H1 (cell line): ENCODE measurements around the gene RHBDL2. TPM values are rescaled to one million over a fixed set of nuclear protein-coding genes. Genes with fewer than 3 reads are reported as not detected.

ENCODE experiments used
- CTCF ChIA-PET: fragments of 300-600 bp; sonication (Branson Sonifier 250); formaldehyde crosslinking; loops from one replicate; lab custom pipeline; 2021; ENCODE audit not compliant: partially characterized antibody; lab: Charles Lee
- POLR2A ChIA-PET: fragments of 300-600 bp; sonication (Branson Sonifier 250); formaldehyde crosslinking; loops from one replicate; lab custom pipeline; 2021; ENCODE audit warnings: inconsistent platforms; ENCODE audit not compliant: partially characterized antibody; lab: Charles Lee
- DNase-seq, 2 experiments: peaks; one replicate each; pipeline versions ENCODE4 v3.0.0 to v3.0.0-alpha.2; 2010 to 2022; ENCODE audit warnings: low spot score in 2 of 2, low read depth in 1 of 2, mixed read lengths in 1 of 2
- FAIRE-seq: peaks from 2 replicates; lab custom pipeline; 2011; peaks lifted over from hg19 to GRCh38; lab: Jason Lieb, UNC
- H2AFZ ChIP-seq: 2 replicates; pipeline ENCODE4 v1.8.1; 2012; ENCODE audit warnings: low read length, inconsistent platforms
- H2AK5ac ChIP-seq: 2 replicates; pipeline ENCODE4 v1.6.1; 2013; ENCODE audit warnings: low read depth, low read length
- H2BK120ac ChIP-seq: replicated peaks from 2 replicates; pipeline ENCODE3; 2013; ENCODE audit warnings: low read depth, low read length, inconsistent platforms
- H2BK12ac ChIP-seq: 2 replicates; pipeline ENCODE4 v1.6.1; 2013; ENCODE audit warnings: low read depth, low read length
- H2BK15ac ChIP-seq: 2 replicates; pipeline ENCODE4 v1.6.1; 2013; ENCODE audit warnings: low read length
- H2BK20ac ChIP-seq: 2 replicates; pipeline ENCODE4 v1.6.1; 2013; ENCODE audit warnings: low read length
- H2BK5ac ChIP-seq: 2 replicates; pipeline ENCODE4 v1.6.1; 2013; ENCODE audit warnings: low read depth, low read length
- H3K14ac ChIP-seq: 2 replicates; pipeline ENCODE4 v1.6.1; 2013; ENCODE audit warnings: inconsistent platforms; ENCODE audit not compliant: insufficient read length
- H3K18ac ChIP-seq: 2 replicates; pipeline ENCODE4 v1.6.1; 2013; ENCODE audit warnings: low read length; ENCODE audit errors: extremely low read depth
- H3K23ac ChIP-seq: 2 replicates; pipeline ENCODE4 v1.6.1; 2013; ENCODE audit warnings: inconsistent platforms; ENCODE audit not compliant: insufficient read length
- H3K23me2 ChIP-seq: 2 replicates; pipeline ENCODE4 v1.6.1; 2013; ENCODE audit warnings: low read depth, low read length
- H3K27ac ChIP-seq: 2 replicates; pipeline ENCODE4 v1.6.1; 2011; ENCODE audit warnings: low read depth, low read length, inconsistent platforms
- H3K27me3 ChIP-seq, 4 experiments: replicated peaks in 1 of 4; 1 replicate in 1 of 4; 2 replicates in 3 of 4; pipeline versions ENCODE4 v1.6.1 to v1.8.1; 2011 to 2013; ENCODE audit warnings: low read length in 3 of 4, mild to moderate bottlenecking in 3 of 4, inconsistent platforms in 2 of 4, mixed read lengths in 2 of 4, moderate library complexity in 1 of 4; ENCODE audit not compliant: control insufficient read depth in 3 of 4, insufficient read depth in 3 of 4; ENCODE audit errors: extremely low read depth in 1 of 4
- H3K36me3 ChIP-seq, 4 experiments: 2 replicates each; pipeline versions ENCODE4 v1.6.1 to v1.8.1; 2011 to 2013; ENCODE audit warnings: mild to moderate bottlenecking in 4 of 4, low read length in 3 of 4, moderate library complexity in 2 of 4, control low read depth in 1 of 4, inconsistent platforms in 1 of 4; ENCODE audit not compliant: insufficient read depth in 4 of 4, control insufficient read depth in 2 of 4
- H3K4ac ChIP-seq: replicated peaks from 2 replicates; pipeline ENCODE3; 2013; ENCODE audit warnings: low read length, low read depth, mixed read lengths, inconsistent platforms; ENCODE audit not compliant: insufficient read length
- H3K4me1 ChIP-seq, 4 experiments: replicated peaks in 1 of 4; 1 replicate in 1 of 4; 2 replicates in 3 of 4; pipeline versions ENCODE4 v1.6.1 to v1.8.1; 2011 to 2013; ENCODE audit warnings: low read length in 3 of 4, inconsistent platforms in 2 of 4, mixed read lengths in 1 of 4; ENCODE audit not compliant: insufficient read depth in 4 of 4, control insufficient read depth in 3 of 4
- H3K4me2 ChIP-seq, 2 experiments: 2 replicates each; pipeline versions ENCODE4 v1.6.1 to v1.8.1; 2011 to 2013; ENCODE audit warnings: low read depth in 2 of 2, low read length in 2 of 2, control low read depth in 1 of 2, inconsistent platforms in 1 of 2, mild to moderate bottlenecking in 1 of 2; ENCODE audit not compliant: insufficient read depth in 1 of 2
- H3K4me3 ChIP-seq, 4 experiments: fragments of 200-600, 300-600 bp in 1 of 4; sonication (generic), shearing (Covaris generic), sonication (Bioruptor Twin) in 1 of 4; 2 replicates each; pipeline versions ENCODE4 v1.5.1 to v1.8.1; 2011 to 2016; ENCODE audit warnings: low read length in 4 of 4, low read depth in 3 of 4, control low read depth in 2 of 4, inconsistent platforms in 2 of 4, mild to moderate bottlenecking in 2 of 4, mixed read lengths in 1 of 4, moderate library complexity in 1 of 4; ENCODE audit not compliant: insufficient read depth in 2 of 4; ENCODE audit errors: extremely low read depth in 1 of 4
- H3K56ac ChIP-seq: replicated peaks from 2 replicates; pipeline ENCODE3; 2013; ENCODE audit warnings: low read depth, mild to moderate bottlenecking, mixed read lengths, low read length, inconsistent platforms; ENCODE audit not compliant: insufficient read length
- H3K79me1 ChIP-seq: 2 replicates; pipeline ENCODE4 v1.6.1; 2013; ENCODE audit warnings: low read depth, low read length, control low read depth
- H3K79me2 ChIP-seq, 2 experiments: 2 replicates each; pipeline versions ENCODE4 v1.6.1 to v1.8.1; 2012 to 2013; ENCODE audit warnings: low read length in 2 of 2, mild to moderate bottlenecking in 2 of 2, inconsistent platforms in 1 of 2; ENCODE audit not compliant: insufficient read depth in 2 of 2, control insufficient read depth in 1 of 2
- H3K9ac ChIP-seq, 4 experiments: replicated peaks in 1 of 4; 1 replicate in 1 of 4; 2 replicates in 3 of 4; pipeline versions ENCODE4 v1.6.1 to v1.8.1; 2011 to 2013; ENCODE audit warnings: low read depth in 3 of 4, low read length in 3 of 4, control low read depth in 2 of 4, mild to moderate bottlenecking in 2 of 4, moderate library complexity in 2 of 4, inconsistent platforms in 1 of 4; ENCODE audit errors: extremely low read depth in 1 of 4
- H3K9me3 ChIP-seq, 2 experiments: 2 replicates each; pipeline versions ENCODE4 v1.6.1 to v1.8.1; 2012 to 2013; ENCODE audit warnings: mild to moderate bottlenecking in 2 of 2, moderate library complexity in 2 of 2, control low read depth in 1 of 2, inconsistent platforms in 1 of 2, low read depth in 1 of 2, low read length in 1 of 2, mixed read lengths in 1 of 2; ENCODE audit not compliant: insufficient read depth in 2 of 2
- H4K20me1 ChIP-seq, 2 experiments: replicated peaks in 1 of 2; 2 replicates each; pipeline versions ENCODE3 to v1.8.1; 2011 to 2013; ENCODE audit warnings: inconsistent platforms in 2 of 2, low read length in 2 of 2, mild to moderate bottlenecking in 1 of 2; ENCODE audit not compliant: insufficient read depth in 2 of 2, control insufficient read depth in 1 of 2
- H4K5ac ChIP-seq: 2 replicates; pipeline ENCODE4 v1.6.1; 2013; ENCODE audit warnings: low read length, low read depth, mixed read lengths, inconsistent platforms; ENCODE audit not compliant: insufficient read length
- H4K8ac ChIP-seq: 2 replicates; pipeline ENCODE4 v1.8.0; 2013; ENCODE audit warnings: mild to moderate bottlenecking, moderate library complexity, low read length, inconsistent platforms; ENCODE audit not compliant: insufficient read depth; ENCODE audit errors: extremely low read depth
- H4K91ac ChIP-seq: replicated peaks from 2 replicates; pipeline ENCODE3; 2013; ENCODE audit warnings: low read length, mixed read lengths, inconsistent platforms; ENCODE audit not compliant: insufficient read length
- ASH2L ChIP-seq: fragments of 200-600, 300-600 bp; sonication (generic); IDR thresholded peaks from one replicate; pipeline ENCODE4 v1.7.1; 2017; ENCODE audit warnings: low read length
- BACH1 ChIP-seq: IDR thresholded peaks from 2 replicates; pipeline ENCODE4 v1.6.1; 2012; ENCODE audit warnings: low read length, improper control_type of control experiment
- CHD2 ChIP-seq: IDR thresholded peaks from 2 replicates; pipeline ENCODE4 v1.6.1; 2012; ENCODE audit warnings: low read length, improper control_type of control experiment
- EGR1 ChIP-seq: IDR thresholded peaks from 2 replicates; pipeline ENCODE4 v1.6.1; 2011; ENCODE audit warnings: low read depth, low read length, borderline replicate concordance
- GTF2F1 ChIP-seq: IDR thresholded peaks from 2 replicates; pipeline ENCODE4 v1.6.1; 2012; ENCODE audit warnings: low read depth, low read length, improper control_type of control experiment, borderline replicate concordance
- JUN ChIP-seq: IDR thresholded peaks from 2 replicates; pipeline ENCODE4 v1.6.1; 2011; ENCODE audit warnings: low read depth, mild to moderate bottlenecking, improper control_type of control experiment, low read length
- JUND ChIP-seq: IDR thresholded peaks from 2 replicates; pipeline ENCODE4 v1.6.1; 2011; ENCODE audit warnings: mild to moderate bottlenecking, improper control_type of control experiment, low read length
- SIRT6 ChIP-seq: IDR thresholded peaks from one replicate; pipeline ENCODE4 v1.7.1; 2012; ENCODE audit warnings: low read length, inconsistent platforms
- SP2 ChIP-seq: IDR thresholded peaks from 2 replicates; pipeline ENCODE4 v1.6.1; 2012; ENCODE audit warnings: mild to moderate bottlenecking, low read length, inconsistent platforms
- TAF7 ChIP-seq: optimal IDR thresholded peaks from 2 replicates; pipeline ENCODE3; 2011; ENCODE audit warnings: low read depth, mild to moderate bottlenecking, inconsistent platforms, low read length, moderate library complexity, borderline replicate concordance
- ZNF274 ChIP-seq: IDR thresholded peaks from 2 replicates; pipeline ENCODE4 v1.7.0; 2012; ENCODE audit warnings: low read length, borderline replicate concordance; ENCODE audit errors: extremely low read depth
- polyA plus RNA-seq, 7 experiments: library from polyadenylated mRNA; depleted of rRNA in 3 of 7; stranded (reverse) in 5 of 7; unstranded in 2 of 7; fragments of >200 nt in 5 of 7; fragments of 200-250 nt in 2 of 7; gene quantifications; 1 replicate in 5 of 7; 2 replicates in 1 of 7; 4 replicates in 1 of 7; pipeline versions ENCODE4 v1.2.1 to v1.2.3, GENCODE V29; 2011 to 2013; ENCODE audit warnings: missing spikeins in 2 of 7, mixed read lengths in 2 of 7
- total RNA-seq: library from RNA; stranded (reverse); fragmentation: NEBNext Ultra II Directional; extraction: Animal tissue kit (Norgen Biotek cat#: 25700); gene quantifications from 2 replicates; pipeline ENCODE4 v1.2.1, GENCODE V29; 2021

RHBDL2 gene
- total and polyA plus RNA-seq, 2 of the 8 experiments (the other 6 are each of a cell fraction or from before 2014, with no cell fraction given), result 0.42 to 0.84 TPM

- H3K79me2 ChIP-seq, result no peaks in the 10 kb centered on the region
- H2AK5ac ChIP-seq, result no peak within 1 kb of the TSS
- CTCF ChIA-PET, result interaction anchor here (1.4 to 1.5 kb wide), 4 partner anchors 9 to 210 kb away, joined by 3 to 4 read pairs (median 4); partner anchors contain the start of gene MYCBP
- H4K20me1 ChIP-seq, result no peaks in the 10 kb centered on the region
- no peak within 1 kb of the TSS for H3K9ac ChIP-seq
- H4K5ac ChIP-seq, result no peak within 1 kb of the TSS
- no peak within 1 kb of the TSS for H3K23ac ChIP-seq
- no peak within 1 kb of the TSS for H3K27ac ChIP-seq
- H2BK20ac ChIP-seq, result no peak within 1 kb of the TSS
- no peaks in the 10 kb centered on the region for H3K36me3 ChIP-seq
- TF ChIP-seq SIRT6 (no peak), ASH2L (no peak), JUN (no peak), BACH1 (no peak), JUND (no peak), TAF7 (no peak), EGR1 (no peak), ZNF274 (no peak), GTF2F1 (no peak), SP2 (no peak), CHD2 (no peak)
- TF ChIP-seq, all 59 proteins: peak for 0
- DNase-seq, result no peak
- no peak within 1 kb of the TSS for H2BK15ac ChIP-seq
- no peaks in the 10 kb centered on the region for H3K9me3 ChIP-seq
- POLR2A ChIA-PET, result interaction anchor here (1.3 to 1.6 kb wide), 2 partner anchors 109 to 120 kb away, joined by 3 to 5 read pairs; partner anchors contain the start of gene AKIRIN1
- no peak within 1 kb of the TSS for H3K4me2 ChIP-seq
- H3K56ac ChIP-seq, result no peak within 1 kb of the TSS
- H3K79me1 ChIP-seq, result no peaks in the 10 kb centered on the region
- no peak within 1 kb of the TSS for H2BK120ac ChIP-seq
- H2BK12ac ChIP-seq, result no peak within 1 kb of the TSS
- H3K4ac ChIP-seq, result no peak within 1 kb of the TSS
- no peaks in the 10 kb centered on the region for H3K23me2 ChIP-seq
- FAIRE-seq, result no peak
- no peak within 1 kb of the TSS for H3K18ac ChIP-seq
- H3K27me3 ChIP-seq, result no peaks in the 10 kb centered on the region
- H4K91ac ChIP-seq, result no peak within 1 kb of the TSS
- H2AFZ ChIP-seq, result no peak within 1 kb of the TSS
- H3K14ac ChIP-seq, result no peak within 1 kb of the TSS
- no peak within 1 kb of the TSS for H3K4me3 ChIP-seq
- no peak within 1 kb of the TSS for H4K8ac ChIP-seq
- H2BK5ac ChIP-seq, result no peak within 1 kb of the TSS
- no peaks in the 10 kb centered on the region for H3K4me1 ChIP-seq
Measured at GRCh38 chr1:38881487-38881886, 60.1 kb downstream of the RHBDL2 start, which contains the start of gene GJA9. GJA9 (minus strand) TSS chr1:38881587; CDS start chr1:38876098, 5,489 bp downstream.
